Left renal pelvis (tissue), 4 donors: ENCODE results near the gene ERN1. TPM values are rescaled to one million over a fixed set of nuclear protein-coding genes. Genes with fewer than 3 reads are reported as not detected.
"Not testable (repeated sequence)": the region's sequence is repeated elsewhere in the genome, so short reads cannot be mapped to it uniquely, and the experiment has no call there.

Experiments used
- DNase-seq, 4 donors: peaks; one replicate each; pipeline ENCODE4 v3.0.0-alpha.2; 2013; ENCODE audit warnings: low read depth in 4 of 4, low spot score in 3 of 4
- polyA plus RNA-seq, 4 donors: library from polyadenylated mRNA; unstranded; fragments of 120-200 nt; gene quantifications; one replicate each; pipeline ENCODE4 v1.2.1, GENCODE V29; 2013; ENCODE audit not compliant: insufficient read length in 4 of 4

Gene ERN1
- polyA plus RNA-seq, 4 donors, result 8.0 to 9.5 (median 9.0) TPM

DNA sequence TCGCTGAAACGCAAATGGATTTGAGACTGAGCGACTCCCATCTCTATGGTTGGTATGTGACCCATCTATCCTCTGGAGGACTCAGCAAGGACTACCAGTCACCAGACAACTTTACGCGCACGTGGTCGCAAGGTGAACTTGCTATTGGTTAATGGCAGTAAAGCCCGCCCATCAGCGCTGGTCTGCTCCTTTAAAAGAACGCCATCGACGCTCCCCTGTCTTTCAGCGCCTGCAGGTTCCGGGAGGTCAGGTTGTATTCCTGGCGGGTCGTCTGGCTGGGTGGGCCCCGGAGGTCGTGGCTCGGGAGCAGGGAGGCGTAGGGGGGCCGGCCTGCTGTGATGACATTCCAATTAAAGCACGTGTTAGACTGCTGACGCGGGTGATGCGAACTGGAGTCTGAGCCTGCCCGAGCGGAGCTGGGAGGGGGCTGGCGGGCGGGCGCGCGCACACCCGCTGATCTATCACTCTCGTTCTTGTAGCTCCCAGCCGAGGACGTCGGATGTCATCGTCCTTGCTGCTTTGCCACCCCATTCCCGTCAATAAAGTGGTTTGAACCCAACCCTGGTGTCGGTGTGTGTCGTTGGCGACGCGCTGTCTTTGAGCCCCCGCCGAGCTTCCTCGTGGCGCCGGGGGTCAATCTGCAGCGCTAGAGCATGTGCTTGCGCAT, 15.9 kb upstream of the ERN1 start:
- peak; percentile 97 to 99 (median 98) for DNase-seq

GRCh38 chr17:64145375-64145750, 15.4 kb upstream of the ERN1 start:
- no peak for DNase-seq

DNA sequence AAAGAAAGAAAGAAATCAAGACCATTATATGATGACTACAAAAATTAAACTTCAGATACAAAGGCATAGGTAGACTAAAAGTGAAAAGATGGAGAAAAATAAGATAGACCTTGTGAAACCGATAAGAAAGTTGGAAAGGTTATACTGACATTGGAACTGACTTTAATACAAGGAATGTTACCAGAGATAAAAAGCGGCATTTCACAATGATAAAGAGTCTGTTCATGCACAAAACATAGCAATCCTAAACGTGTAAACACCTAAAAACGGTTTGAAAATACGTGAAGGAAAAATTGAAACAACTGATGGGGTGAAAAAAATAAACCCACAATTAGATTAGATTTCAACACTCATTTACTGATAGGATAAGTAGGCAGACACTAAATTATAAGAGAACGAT, 9.6 kb upstream of the ERN1 start:
- DNase-seq, result no peak

- no peak for DNase-seq
Observed at GRCh38 chr17:64138441-64138840, 8.5 kb upstream of the ERN1 start.

GRCh38 chr17:64135000-64135399, 5.1 kb upstream of the ERN1 start:
- no peak for DNase-seq

DNA sequence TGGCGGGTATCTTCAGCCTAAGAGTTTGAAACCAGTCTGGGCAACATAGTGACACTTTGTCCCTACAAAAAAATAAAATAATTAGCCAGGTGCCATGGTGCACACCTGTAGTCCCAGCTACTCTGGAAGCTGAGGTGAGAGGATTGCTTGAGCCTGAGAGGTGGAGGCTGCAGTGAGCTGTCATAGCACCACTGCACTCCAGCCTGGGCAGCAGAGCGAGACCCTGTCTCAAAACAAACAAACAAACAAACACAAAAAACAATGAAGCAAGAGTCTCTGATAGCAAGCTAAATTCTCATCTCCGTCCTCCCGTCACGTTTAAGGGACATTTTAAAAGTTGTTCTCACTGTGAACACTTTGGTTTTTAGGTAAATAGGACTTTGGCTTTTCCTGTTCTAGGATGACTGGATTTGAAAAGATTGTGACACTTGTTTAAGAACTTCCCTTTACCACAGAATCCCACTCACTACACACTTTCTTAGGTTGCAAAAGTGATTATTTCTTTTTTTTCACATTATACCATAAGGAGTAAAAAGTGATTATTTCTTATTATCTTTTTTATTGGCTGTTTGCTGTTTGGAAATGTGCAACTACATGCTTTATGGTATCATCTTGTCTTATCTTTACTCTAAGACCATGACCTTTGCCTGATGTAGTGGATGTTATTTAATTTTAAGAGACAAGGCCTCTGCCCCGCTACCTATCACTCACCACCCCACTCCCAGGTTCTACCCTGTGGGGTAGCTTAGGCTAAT, 4.4 kb upstream of the ERN1 start:
- DNase-seq, result no peak

DNA sequence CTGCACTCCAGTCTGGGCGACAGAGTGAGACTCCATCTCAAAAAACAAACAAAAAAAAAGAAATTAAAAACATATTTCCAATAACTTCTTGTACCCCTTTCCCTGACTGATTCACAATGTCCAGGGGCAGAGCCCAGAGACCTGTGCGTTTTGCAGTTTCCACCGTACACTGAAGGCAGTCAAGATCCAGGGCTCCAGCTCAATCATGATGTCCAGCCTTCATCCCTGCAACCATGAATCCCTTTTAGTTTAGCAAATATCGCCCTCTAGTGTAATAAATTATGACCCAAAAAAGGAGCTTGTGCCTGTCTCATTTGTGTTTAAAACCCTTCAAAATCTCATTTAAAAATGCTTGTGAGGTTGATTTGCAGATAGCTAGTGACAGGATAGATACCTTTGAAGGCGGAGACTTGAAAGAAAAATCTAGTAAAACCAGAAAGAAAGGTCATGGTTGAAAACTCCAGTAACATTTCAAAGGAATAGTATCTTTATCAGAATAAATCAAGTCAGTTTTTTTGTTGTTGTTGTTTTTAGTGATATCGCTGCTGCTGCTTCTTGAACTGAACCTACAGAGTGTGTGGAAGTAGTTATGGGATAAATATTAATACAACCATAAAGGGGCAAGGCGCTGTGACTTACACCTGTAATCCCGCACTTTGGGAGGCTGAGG, 3.7 kb upstream of the ERN1 start:
- DNase-seq, result no peak

DNA sequence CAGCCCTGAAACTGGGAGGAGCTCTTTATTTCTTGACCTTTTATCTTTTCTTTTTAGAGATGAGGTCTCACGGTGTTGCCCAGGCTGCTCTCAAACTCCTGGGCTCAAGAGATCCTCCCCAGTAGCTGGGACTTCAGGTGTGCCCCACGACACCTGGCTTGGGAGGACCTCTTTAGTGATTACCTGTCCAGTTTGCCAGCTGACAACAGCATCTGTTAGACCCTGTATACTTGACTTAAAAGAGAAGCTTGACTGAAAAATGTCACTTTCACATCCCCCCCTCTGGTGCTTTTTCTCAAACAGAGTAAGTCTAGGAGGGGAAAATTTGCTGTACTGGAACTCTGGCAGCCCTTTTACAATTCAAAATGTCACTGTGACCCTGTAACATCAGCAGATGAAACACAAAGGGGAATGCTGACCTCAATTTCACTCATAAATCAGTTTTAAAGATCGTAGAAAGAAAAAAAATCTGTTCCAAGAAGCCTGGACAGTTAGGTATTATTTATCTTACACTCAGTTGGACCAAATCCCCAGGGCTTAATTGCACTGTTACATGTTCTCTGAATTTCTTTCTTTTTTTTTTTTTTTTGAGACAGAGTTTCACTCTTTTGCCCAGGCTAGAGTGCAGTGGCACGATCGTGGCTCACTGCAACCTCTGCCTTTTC, 1.8 kb upstream of the ERN1 start:
- DNase-seq, result no peak

DNA sequence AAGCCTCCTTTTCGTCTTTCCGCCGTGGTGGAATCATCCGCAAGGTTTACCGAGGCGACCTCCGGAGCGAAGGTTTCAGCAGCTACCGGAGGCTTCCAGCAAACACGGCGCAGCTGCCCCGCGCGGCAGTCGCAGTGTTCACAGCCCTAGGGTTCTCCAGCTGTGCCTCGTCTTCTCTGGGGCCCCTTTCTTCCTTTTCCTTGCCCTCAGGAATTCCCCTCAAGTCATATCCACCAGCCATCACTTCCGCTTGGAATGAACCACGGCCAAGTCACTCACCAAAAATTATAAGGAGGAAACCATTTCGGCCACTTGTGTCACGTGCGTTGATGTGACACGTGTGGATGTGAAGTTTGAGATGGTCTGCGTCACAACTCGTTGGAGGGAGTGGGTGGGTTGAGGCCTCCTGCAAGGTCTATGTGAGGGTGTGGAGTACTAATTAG, 636 bp upstream of the ERN1 start:
- peak in 1 of 4 donors; percentile 53 for DNase-seq

DNA sequence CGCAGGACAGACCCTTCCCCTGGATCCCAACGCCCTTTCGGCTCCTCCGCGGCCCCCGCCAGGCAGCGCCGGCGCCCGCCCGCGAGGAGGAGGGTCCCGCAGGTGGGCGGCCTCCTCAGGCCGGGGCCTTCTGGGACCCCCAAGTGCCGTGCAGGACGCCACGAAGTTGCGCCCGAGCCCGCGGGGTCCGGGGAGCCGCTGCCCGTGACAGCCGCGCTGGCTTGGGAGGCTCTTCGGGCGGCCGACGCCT, 504 bp downstream of the ERN1 start:
- DNase-seq, result no peak

DNA sequence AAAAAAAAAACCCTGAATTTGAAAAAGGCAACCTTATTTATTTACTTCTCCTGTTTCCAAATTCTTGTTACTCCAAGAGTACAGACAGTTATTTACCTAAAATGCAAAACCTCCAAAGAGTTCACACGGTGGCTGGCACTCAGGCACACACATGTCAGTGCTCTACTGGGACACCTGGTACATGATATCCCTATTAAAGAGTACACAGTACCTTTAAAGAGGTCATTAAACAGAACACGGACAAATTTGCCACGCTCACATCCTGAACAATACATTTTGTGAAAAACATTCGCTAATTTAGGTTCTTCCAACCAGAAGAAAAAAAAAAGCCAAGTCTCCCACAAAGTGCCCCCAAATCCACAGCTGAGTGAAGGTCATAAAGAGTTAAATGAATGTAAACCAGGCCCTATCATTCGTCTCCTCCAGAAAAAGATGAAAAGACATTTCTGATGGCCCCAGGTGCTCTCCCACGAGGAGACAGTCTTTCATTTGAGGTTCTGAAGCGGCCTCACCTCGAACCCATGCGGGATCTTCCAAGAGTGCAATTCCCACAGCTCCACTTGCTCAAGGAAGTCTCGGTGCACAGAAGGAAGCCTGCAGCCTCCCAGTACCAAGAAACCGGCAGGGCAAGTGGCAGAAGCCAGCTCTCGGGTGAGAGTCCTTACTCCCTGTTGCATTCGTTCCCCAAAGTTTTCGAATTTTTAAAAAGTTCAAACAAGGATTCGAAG, 993 bp downstream of the ERN1 start:
- DNase-seq, result no peak

- no peak for DNase-seq
Observed at GRCh38 chr17:64126918-64127317, 3.0 kb downstream of the ERN1 start.

DNA sequence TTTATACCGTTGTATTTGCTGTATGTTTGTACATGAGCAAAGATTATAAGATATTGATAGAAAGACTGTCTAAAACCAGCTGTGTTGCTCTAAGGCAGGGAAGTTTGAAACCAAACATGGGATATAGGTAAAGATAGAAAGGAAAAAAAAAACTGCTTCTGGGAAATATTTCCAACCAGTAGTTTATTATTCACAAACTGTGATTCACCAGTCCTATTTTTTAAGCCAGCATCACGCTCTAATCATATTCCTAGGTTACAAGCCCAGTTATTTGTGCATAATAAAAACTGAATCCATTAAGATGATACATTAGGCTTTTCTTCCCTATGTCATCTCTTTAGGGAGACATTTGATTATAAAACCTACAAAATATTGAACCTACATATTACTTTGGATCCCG, 4.0 kb downstream of the ERN1 start:
- DNase-seq, result no peak

DNA sequence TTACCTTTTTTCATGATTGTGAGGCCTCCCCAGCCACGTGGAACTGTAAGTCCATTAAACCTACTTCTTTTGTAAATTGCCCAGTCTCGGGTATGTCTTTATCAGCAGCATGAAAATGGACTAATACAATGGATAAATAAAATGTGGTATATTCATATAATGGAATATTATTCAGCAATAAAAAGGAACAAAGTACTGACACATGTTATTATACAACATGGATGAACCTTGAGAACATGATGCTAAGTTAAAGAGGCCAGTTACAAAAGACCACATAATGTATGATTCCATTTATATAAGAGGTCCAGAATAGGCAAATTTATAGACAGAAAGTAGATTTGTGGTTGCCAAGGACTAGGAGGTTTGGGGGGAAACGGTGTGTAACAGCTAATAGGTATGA, 5.3 kb downstream of the ERN1 start:
- no peak for DNase-seq

GRCh38 chr17:64123114-64123513, 6.8 kb downstream of the ERN1 start:
- no peak for DNase-seq

- DNase-seq, result not testable (repeated sequence)
Observed at GRCh38 chr17:64120972-64121786, 8.8 kb downstream of the ERN1 start.

- DNase-seq, result no peak
Observed at GRCh38 chr17:64120159-64120810, 9.7 kb downstream of the ERN1 start.

- no peak for DNase-seq
Observed at GRCh38 chr17:64117981-64118979, 11.7 kb downstream of the ERN1 start.
